Esophagus muscularis mucosa (tissue), 3 donors: ENCODE measurements around the gene RNH1.

Experiments used
- CTCF ChIP-seq, 3 experiments: fragments of 200-600 bp in 2 of 3; fragments of 450-650 bp in 1 of 3; sonication (generic) in 2 of 3; IDR thresholded peaks; one replicate each; pipeline ENCODE4 v1.5.1; 2017 to 2019; ENCODE audit warnings: antibody characterized with exemption in 3 of 3, mild to moderate bottlenecking in 2 of 3, moderate library complexity in 1 of 3
- POLR2AphosphoS5 ChIP-seq, 2 donors: sonication (generic); formaldehyde crosslinking; IDR thresholded peaks; one replicate each; pipeline ENCODE4 v1.6.1; 2017; ENCODE audit warnings: antibody characterized with exemption in 2 of 2

GRCh38 chr11:492427-493226, 14.4 kb downstream of the RNH1 start:
- TF ChIP-seq CTCF (IDR thresholded peaks at IDR 0.05) (no peak), POLR2AphosphoS5 (IDR thresholded peaks at IDR 0.05) (no peak)
